DOHH2 (cell line): ENCODE data around the gene DES.

Experiments
- H3F3A ChIP-seq: fragments of 200-600 bp; sonication (generic), shearing (Covaris generic); 2 replicates; pipeline ENCODE4 v1.6.0; 2016; ENCODE audit warnings: antibody characterized with exemption, mild to moderate bottlenecking; ENCODE audit not compliant: control insufficient read depth, insufficient read depth
- H3K27ac ChIP-seq: fragments of 200-600 bp; sonication (generic); 2 replicates; pipeline ENCODE4 v1.5.1; 2014; ENCODE audit warnings: low read depth, mild to moderate bottlenecking, low read length, moderate library complexity
- H3K27me3 ChIP-seq: fragments of 200-600 bp; sonication (generic); 2 replicates; pipeline ENCODE4 v1.6.1; 2014; ENCODE audit warnings: mild to moderate bottlenecking, low read length, mixed read lengths; ENCODE audit not compliant: control insufficient read depth
- H3K36me3 ChIP-seq: fragments of 200-600 bp; sonication (generic); 2 replicates; pipeline ENCODE4 v1.6.1; 2014; ENCODE audit warnings: mild to moderate bottlenecking, low read length, moderate library complexity, mixed read lengths; ENCODE audit not compliant: control insufficient read depth
- H3K4me1 ChIP-seq: fragments of 200-600 bp; sonication (generic); 2 replicates; pipeline ENCODE4 v1.6.1; 2014; ENCODE audit warnings: mild to moderate bottlenecking, low read length, mixed read lengths; ENCODE audit not compliant: control insufficient read depth
- H3K4me2 ChIP-seq: fragments of 200-600 bp; sonication (generic); 2 replicates; pipeline ENCODE4 v1.6.0; 2014; ENCODE audit warnings: mild to moderate bottlenecking, low read length, moderate library complexity
- H3K4me3 ChIP-seq: fragments of 200-600 bp; sonication (generic); 2 replicates; pipeline ENCODE4 v1.5.1; 2014; ENCODE audit warnings: mild to moderate bottlenecking, low read length, mixed read lengths
- H3K79me2 ChIP-seq: fragments of 200-600 bp; sonication (generic); 2 replicates; pipeline ENCODE4 v1.6.1; 2014; ENCODE audit warnings: mild to moderate bottlenecking, low read length, mixed read lengths; ENCODE audit not compliant: control insufficient read depth
- H3K9me2 ChIP-seq: fragments of 200-600 bp; sonication (generic); replicated peaks from 2 replicates; pipeline ENCODE4 v1.6.1; 2014; ENCODE audit warnings: mild to moderate bottlenecking, low read length, mixed read lengths; ENCODE audit not compliant: control insufficient read depth
- H3K9me3 ChIP-seq: fragments of 200-600 bp; sonication (generic); 2 replicates; pipeline ENCODE4 v1.6.1; 2014; ENCODE audit warnings: antibody characterized with exemption, low read length, mixed read lengths; ENCODE audit not compliant: control insufficient read depth, insufficient read depth
- H4K20me1 ChIP-seq: fragments of 200-600 bp; sonication (generic); 2 replicates; pipeline ENCODE4 v1.6.0; 2014; ENCODE audit warnings: low read depth, mild to moderate bottlenecking, antibody characterized with exemption, low read length, moderate library complexity; ENCODE audit not compliant: control insufficient read depth, insufficient read depth
- EZH2phosphoT487 ChIP-seq: fragments of 200-600 bp; sonication (generic); IDR thresholded peaks from 2 replicates; pipeline ENCODE4 v1.6.1; 2017; ENCODE audit warnings: borderline replicate concordance, mild to moderate bottlenecking, antibody characterized with exemption, low read length, moderate library complexity, mixed read lengths
- TF ChIP-seq, protein P1 (sequence below): fragments of 200-600 bp; sonication (generic); IDR thresholded peaks from one replicate; pipeline ENCODE4 v1.5.1; 2014; ENCODE audit warnings: antibody characterized with exemption, mild to moderate bottlenecking, low read depth, low read length; ENCODE audit not compliant: poor library complexity, severe bottlenecking

DES gene

DNA sequence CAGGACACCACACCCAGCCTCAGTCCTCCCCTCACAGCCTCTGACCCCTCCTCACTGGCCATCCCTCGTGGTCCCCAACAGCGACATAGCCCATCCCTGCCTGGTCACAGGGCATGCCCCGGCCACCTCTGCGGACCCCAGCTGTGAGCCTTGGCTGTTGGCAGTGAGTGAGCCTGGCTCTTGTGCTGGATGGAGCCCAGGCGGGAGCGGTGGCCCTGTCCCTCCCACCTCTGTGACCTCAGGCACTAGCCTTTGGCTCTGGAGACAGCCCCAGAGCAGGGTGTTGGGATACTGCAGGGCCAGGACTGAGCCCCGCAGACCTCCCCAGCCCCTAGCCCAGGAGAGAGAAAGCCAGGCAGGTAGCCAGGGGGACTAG lies 7.9 kb downstream of the DES start:
- Histone ChIP-seq H4K20me1 (no peaks in the 10 kb centered on the region), H3K4me1 (no peaks in the 10 kb centered on the region), H3K4me2 (no peak overlapping the region), H3K4me3 (no peak overlapping the region), H3K9me3 (no peaks in the 10 kb centered on the region), H3K9me2 (no peaks in the 10 kb centered on the region), H3F3A (no peaks in the 10 kb centered on the region), H3K36me3 (no peaks in the 10 kb centered on the region), H3K79me2 (no peaks in the 10 kb centered on the region), H3K27me3 (no peaks in the 10 kb centered on the region; the same call in 1 of the 2 replicates), H3K27ac (no peak overlapping the region)
- TF ChIP-seq, protein P1, sequence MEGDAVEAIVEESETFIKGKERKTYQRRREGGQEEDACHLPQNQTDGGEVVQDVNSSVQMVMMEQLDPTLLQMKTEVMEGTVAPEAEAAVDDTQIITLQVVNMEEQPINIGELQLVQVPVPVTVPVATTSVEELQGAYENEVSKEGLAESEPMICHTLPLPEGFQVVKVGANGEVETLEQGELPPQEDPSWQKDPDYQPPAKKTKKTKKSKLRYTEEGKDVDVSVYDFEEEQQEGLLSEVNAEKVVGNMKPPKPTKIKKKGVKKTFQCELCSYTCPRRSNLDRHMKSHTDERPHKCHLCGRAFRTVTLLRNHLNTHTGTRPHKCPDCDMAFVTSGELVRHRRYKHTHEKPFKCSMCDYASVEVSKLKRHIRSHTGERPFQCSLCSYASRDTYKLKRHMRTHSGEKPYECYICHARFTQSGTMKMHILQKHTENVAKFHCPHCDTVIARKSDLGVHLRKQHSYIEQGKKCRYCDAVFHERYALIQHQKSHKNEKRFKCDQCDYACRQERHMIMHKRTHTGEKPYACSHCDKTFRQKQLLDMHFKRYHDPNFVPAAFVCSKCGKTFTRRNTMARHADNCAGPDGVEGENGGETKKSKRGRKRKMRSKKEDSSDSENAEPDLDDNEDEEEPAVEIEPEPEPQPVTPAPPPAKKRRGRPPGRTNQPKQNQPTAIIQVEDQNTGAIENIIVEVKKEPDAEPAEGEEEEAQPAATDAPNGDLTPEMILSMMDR, result no peak
- TF ChIP-seq EZH2phosphoT487, result no peak

DNA sequence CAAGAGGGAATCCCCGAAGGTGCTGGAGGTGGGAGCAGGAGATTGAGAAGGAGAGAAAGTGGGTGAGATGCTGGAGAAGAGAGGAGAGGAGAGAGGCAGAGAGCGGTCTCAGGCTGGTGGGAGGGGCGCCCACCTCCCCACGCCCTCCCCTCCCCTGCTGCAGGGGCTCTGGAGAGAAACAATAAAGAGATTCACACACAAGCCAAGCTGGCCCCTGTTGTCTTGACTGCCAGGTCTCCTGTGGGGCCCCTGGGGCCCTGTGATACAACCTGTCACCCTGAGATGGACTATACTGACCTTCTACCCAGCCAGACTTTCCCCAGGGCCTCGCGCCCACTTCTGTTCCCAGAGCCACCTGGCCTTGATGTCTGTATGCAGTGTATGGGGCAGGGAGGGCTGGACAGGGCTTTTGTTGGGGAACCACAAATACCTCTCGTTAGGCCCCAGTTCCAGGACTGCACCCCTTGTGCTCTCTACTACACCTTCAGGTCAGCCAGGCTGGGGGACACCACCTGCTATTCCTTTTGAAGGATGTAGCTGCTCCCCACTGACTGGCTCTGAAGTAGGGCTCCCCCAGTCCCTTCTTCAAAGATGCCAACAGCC lies 8.5 kb downstream of the DES start:
- H3K27me3 ChIP-seq, result no peaks in the 10 kb centered on the region; the same call in 1 of the 2 replicates
- H3K36me3 ChIP-seq, result no peaks in the 10 kb centered on the region
- no peaks in the 10 kb centered on the region for H3K9me3 ChIP-seq
- no peak overlapping the region for H3K4me3 ChIP-seq
- no peak overlapping the region for H3K27ac ChIP-seq
- no peaks in the 10 kb centered on the region for H3K79me2 ChIP-seq
- H3K9me2 ChIP-seq, result no peaks in the 10 kb centered on the region
- H4K20me1 ChIP-seq, result no peaks in the 10 kb centered on the region
- no peaks in the 10 kb centered on the region for H3F3A ChIP-seq
- H3K4me2 ChIP-seq, result no peak overlapping the region
- no peaks in the 10 kb centered on the region for H3K4me1 ChIP-seq
- TF ChIP-seq, protein P1, result no peak
- no peak for TF ChIP-seq EZH2phosphoT487

DNA sequence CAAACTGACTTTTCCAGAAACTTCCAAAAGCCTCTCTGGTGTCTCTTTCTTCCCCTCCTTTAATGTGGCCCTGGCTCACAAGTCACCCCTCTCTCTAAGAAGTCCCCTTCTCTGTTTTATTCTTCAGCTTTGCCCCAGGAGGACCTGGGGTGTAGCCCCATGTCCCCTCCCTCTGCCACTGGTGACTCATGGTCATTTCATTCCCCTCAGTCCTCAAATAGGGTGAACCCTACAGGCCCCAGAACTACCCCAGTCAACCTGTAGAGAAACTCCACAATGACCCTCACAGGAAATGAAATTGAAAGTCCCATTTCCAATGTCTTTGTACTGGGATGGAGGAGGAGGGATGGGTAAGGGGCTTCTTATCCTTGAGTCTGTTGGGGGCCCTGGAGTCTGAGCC lies 10.3 kb downstream of the DES start:
- Histone ChIP-seq H3K27me3 (no peaks in the 10 kb centered on the region; the same call in 1 of the 2 replicates), H3F3A (no peaks in the 10 kb centered on the region), H3K4me2 (no peak overlapping the region), H3K27ac (no peak overlapping the region), H3K36me3 (no peaks in the 10 kb centered on the region), H3K9me3 (no peaks in the 10 kb centered on the region), H3K9me2 (no peaks in the 10 kb centered on the region), H3K4me3 (no peak overlapping the region), H3K4me1 (no peaks in the 10 kb centered on the region), H4K20me1 (no peaks in the 10 kb centered on the region), H3K79me2 (no peaks in the 10 kb centered on the region)
- TF ChIP-seq EZH2phosphoT487, result no peak
- TF ChIP-seq, protein P1, result no peak
